ENCODE data around the gene MACROH2A2.
A peak's percentile ranks its signal among the peaks of the same experiment; 100 is the strongest.

Gene MACROH2A2

DNA sequence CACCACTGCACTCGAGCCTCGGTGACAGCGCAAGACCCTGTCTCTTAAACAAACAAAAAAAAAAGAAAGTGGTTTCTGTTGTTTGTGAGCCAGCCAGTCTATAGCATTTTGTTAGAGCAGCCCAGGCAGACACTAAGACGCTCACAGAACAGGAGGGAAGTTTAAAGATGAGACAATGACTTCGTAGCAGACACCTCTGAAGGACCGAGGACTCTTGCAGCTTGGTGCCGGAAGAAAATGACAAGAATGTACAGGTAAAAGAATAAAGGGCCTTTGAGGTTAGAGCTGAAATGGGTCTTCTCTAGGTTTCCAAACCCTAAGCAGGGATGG lies 39.7 kb downstream of the MACROH2A2 start:
- H4K8ac ChIP-seq (ENCODE audit: low read length) = no peak overlapping the region
- peak overlapping the region; percentile 59 for H2AK5ac ChIP-seq (ENCODE audit: low read length, severe bottlenecking)
- H3K23ac ChIP-seq (ENCODE audit: low read length in 2 of 2) = no peak overlapping the region
- peaks cover 21% of the 10 kb centered on the region for H3K4me1 ChIP-seq (ENCODE audit: control insufficient read depth, insufficient read depth, low read depth, low read length)
- no peaks in the 10 kb centered on the region for H3K9me3 ChIP-seq (ENCODE audit: control insufficient read depth, low read length)
- peaks cover 32 to 38% of the 10 kb centered on the region in 2 experiments for H3K36me3 ChIP-seq (ENCODE audit: control insufficient read depth in 1 of 2, insufficient read depth in 2 of 2, low read depth in 1 of 2, low read length in 2 of 2)
- no peaks in the 10 kb centered on the region for H3K27me3 ChIP-seq (ENCODE audit: control insufficient read depth in 1 of 2, insufficient read depth in 1 of 2, low read length in 2 of 2)
- no peak overlapping the region for H3K4me3 ChIP-seq (ENCODE audit: insufficient read depth in 1 of 2, low read depth in 1 of 2, low read length in 2 of 2)
- no peak overlapping the region for H3K14ac ChIP-seq (ENCODE audit: low read length in 2 of 2)
- no peak overlapping the region for H3K9ac ChIP-seq (ENCODE audit: low read length)
- H3K4me2 ChIP-seq (ENCODE audit: low read length, poor library complexity, severe bottlenecking) = no peak overlapping the region
- 96% methylated on average over 7 of the region's 7 CpGs for WGBS
- no peak overlapping the region for H2BK5ac ChIP-seq (ENCODE audit: low read depth, low read length, poor library complexity, severe bottlenecking)
- H2BK12ac ChIP-seq (ENCODE audit: low read length in 2 of 2) = no peak overlapping the region
- H3K27ac ChIP-seq (ENCODE audit: low read length, poor library complexity, severe bottlenecking) = no peak overlapping the region
- no peak overlapping the region for H3K4ac ChIP-seq (ENCODE audit: low read depth in 1 of 2, low read length in 2 of 2)
- H2BK120ac ChIP-seq (ENCODE audit: low read depth, low read length) = no peak overlapping the region
- DNase-seq = no peak
- H3K79me1 ChIP-seq (replicated peaks; ENCODE audit: low read length, poor library complexity, severe bottlenecking) = peaks cover 4% of the 10 kb centered on the region
- no peak overlapping the region for H4K91ac ChIP-seq (ENCODE audit: low read length)
- no peak overlapping the region for H2BK15ac ChIP-seq (ENCODE audit: low read depth, poor library complexity, severe bottlenecking)
- no peak overlapping the region for H3K18ac ChIP-seq (ENCODE audit: low read depth in 1 of 2, low read length in 2 of 2)
- H2AFZ ChIP-seq (ENCODE audit: low read depth, low read length) = no peak overlapping the region

GRCh38 chr10:70093335-70093944 lies 40.8 kb downstream of the MACROH2A2 start:
- peak overlapping the region; percentile 59 for H2AK5ac ChIP-seq (ENCODE audit: low read length, severe bottlenecking)
- H3K14ac ChIP-seq (ENCODE audit: low read length in 2 of 2) = no peak overlapping the region
- H3K4me1 ChIP-seq (ENCODE audit: control insufficient read depth, insufficient read depth, low read depth, low read length) = peaks cover 17% of the 10 kb centered on the region
- no peaks in the 10 kb centered on the region for H3K27me3 ChIP-seq (ENCODE audit: control insufficient read depth in 1 of 2, insufficient read depth in 1 of 2, low read length in 2 of 2)
- H2AFZ ChIP-seq (ENCODE audit: low read depth, low read length) = no peak overlapping the region
- no peak overlapping the region for H3K18ac ChIP-seq (ENCODE audit: low read depth in 1 of 2, low read length in 2 of 2)
- WGBS = 95% methylated on average over 9 of the region's 9 CpGs
- H3K4ac ChIP-seq (ENCODE audit: low read depth in 1 of 2, low read length in 2 of 2) = no peak overlapping the region
- H4K91ac ChIP-seq (ENCODE audit: low read length) = no peak overlapping the region
- no peak overlapping the region for H3K27ac ChIP-seq (ENCODE audit: low read length, poor library complexity, severe bottlenecking)
- no peak for DNase-seq
- no peak overlapping the region for H2BK12ac ChIP-seq (ENCODE audit: low read length in 2 of 2)
- no peak overlapping the region for H2BK120ac ChIP-seq (ENCODE audit: low read depth, low read length)
- no peak overlapping the region for H2BK15ac ChIP-seq (ENCODE audit: low read depth, poor library complexity, severe bottlenecking)
- no peak overlapping the region for H3K9ac ChIP-seq (ENCODE audit: low read length)
- H4K8ac ChIP-seq (ENCODE audit: low read length) = no peak overlapping the region
- no peak overlapping the region for H3K4me3 ChIP-seq (ENCODE audit: insufficient read depth in 1 of 2, low read depth in 1 of 2, low read length in 2 of 2)
- H3K4me2 ChIP-seq (ENCODE audit: low read length, poor library complexity, severe bottlenecking) = no peak overlapping the region
- H3K9me3 ChIP-seq (ENCODE audit: control insufficient read depth, low read length) = no peaks in the 10 kb centered on the region
- no peak overlapping the region for H2BK5ac ChIP-seq (ENCODE audit: low read depth, low read length, poor library complexity, severe bottlenecking)
- H3K23ac ChIP-seq (ENCODE audit: low read length in 2 of 2) = no peak overlapping the region
- peaks cover 4% of the 10 kb centered on the region for H3K79me1 ChIP-seq (replicated peaks; ENCODE audit: low read length, poor library complexity, severe bottlenecking)
- peaks cover 29 to 40% of the 10 kb centered on the region in 2 experiments for H3K36me3 ChIP-seq (ENCODE audit: control insufficient read depth in 1 of 2, insufficient read depth in 2 of 2, low read depth in 1 of 2, low read length in 2 of 2)

DNA sequence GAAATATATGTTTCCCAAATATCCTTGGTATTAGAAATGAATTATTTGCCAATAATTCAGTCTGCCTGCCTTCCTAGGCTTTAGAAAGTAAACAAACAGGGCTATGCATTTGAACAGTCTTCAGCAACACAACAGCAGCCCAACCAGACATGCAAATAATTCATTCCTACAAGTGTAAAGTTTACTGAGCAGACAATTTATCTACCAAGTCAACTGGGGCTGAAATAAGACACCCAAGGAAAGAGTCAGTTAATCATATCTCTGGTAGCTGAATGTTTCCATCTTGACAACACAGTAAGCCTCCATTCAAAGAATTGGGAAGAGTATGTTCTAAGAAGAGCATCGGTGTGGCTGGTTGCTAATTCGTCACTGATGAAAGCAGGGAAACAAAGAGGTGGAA lies 41.6 kb downstream of the MACROH2A2 start:
- Histone ChIP-seq H3K9ac (ENCODE audit: low read length) (no peak overlapping the region), H4K8ac (ENCODE audit: low read length) (no peak overlapping the region), H3K4me1 (ENCODE audit: control insufficient read depth, insufficient read depth, low read depth, low read length) (peaks cover 17% of the 10 kb centered on the region), H3K36me3 (ENCODE audit: control insufficient read depth in 1 of 2, insufficient read depth in 2 of 2, low read depth in 1 of 2, low read length in 2 of 2) (peaks cover 37 to 47% of the 10 kb centered on the region in 2 experiments), H2AFZ (ENCODE audit: low read depth, low read length) (no peak overlapping the region), H3K4me3 (ENCODE audit: insufficient read depth in 1 of 2, low read depth in 1 of 2, low read length in 2 of 2) (no peak overlapping the region), H4K91ac (ENCODE audit: low read length) (no peak overlapping the region), H3K27ac (ENCODE audit: low read length, poor library complexity, severe bottlenecking) (no peak overlapping the region), H3K18ac (ENCODE audit: low read depth in 1 of 2, low read length in 2 of 2) (no peak overlapping the region), H3K9me3 (ENCODE audit: control insufficient read depth, low read length) (no peaks in the 10 kb centered on the region), H2BK5ac (ENCODE audit: low read depth, low read length, poor library complexity, severe bottlenecking) (no peak overlapping the region), H3K4ac (ENCODE audit: low read depth in 1 of 2, low read length in 2 of 2) (no peak overlapping the region), H3K23ac (ENCODE audit: low read length in 2 of 2) (no peak overlapping the region), H3K79me1 (replicated peaks; ENCODE audit: low read length, poor library complexity, severe bottlenecking) (peaks cover 4% of the 10 kb centered on the region), H3K14ac (ENCODE audit: low read length in 2 of 2) (no peak overlapping the region), H3K4me2 (ENCODE audit: low read length, poor library complexity, severe bottlenecking) (no peak overlapping the region), H2BK120ac (ENCODE audit: low read depth, low read length) (no peak overlapping the region), H3K27me3 (ENCODE audit: control insufficient read depth in 1 of 2, insufficient read depth in 1 of 2, low read length in 2 of 2) (no peaks in the 10 kb centered on the region), H2BK15ac (ENCODE audit: low read depth, poor library complexity, severe bottlenecking) (no peak overlapping the region), H2AK5ac (ENCODE audit: low read length, severe bottlenecking) (no peak overlapping the region), H2BK12ac (ENCODE audit: low read length in 2 of 2) (no peak overlapping the region)
- DNase-seq = no peak
- WGBS = 80% methylated on average over 2 of the region's 2 CpGs

DNA sequence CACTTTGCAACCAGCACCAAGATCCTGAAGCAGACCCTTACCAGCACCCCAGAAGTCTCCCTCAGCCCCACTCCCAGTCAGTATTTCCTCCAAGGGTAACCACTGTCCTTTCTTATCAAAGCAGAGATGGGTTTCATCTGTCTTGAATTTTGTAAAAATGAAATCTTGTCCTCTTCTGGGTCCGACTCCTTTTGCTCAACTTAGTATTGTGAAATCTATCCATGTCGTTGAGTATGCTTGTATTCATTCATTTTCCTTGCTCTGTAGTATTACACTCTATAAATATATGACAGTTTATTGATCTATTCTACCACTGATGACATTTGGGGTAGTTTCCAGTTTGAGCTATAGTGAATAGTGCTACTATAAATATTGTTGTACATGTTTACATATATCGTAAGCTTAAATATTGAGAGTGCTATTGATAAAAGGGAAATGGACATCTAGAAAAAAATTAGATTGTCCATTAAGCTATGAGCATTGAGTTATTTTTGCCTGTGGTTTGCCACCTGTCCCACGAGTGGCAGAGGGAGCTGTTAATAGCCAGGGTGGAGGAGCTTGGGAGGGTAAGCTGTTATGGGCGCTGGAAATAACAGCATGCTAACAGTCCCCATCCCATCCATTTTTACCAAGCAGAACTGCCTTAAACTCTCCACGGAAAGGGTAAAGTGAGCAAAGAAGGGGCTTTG lies 43.5 kb downstream of the MACROH2A2 start:
- Histone ChIP-seq H3K27me3 (ENCODE audit: control insufficient read depth in 1 of 2, insufficient read depth in 1 of 2, low read length in 2 of 2) (no peaks in the 10 kb centered on the region), H4K8ac (ENCODE audit: low read length) (no peak overlapping the region), H3K4me2 (ENCODE audit: low read length, poor library complexity, severe bottlenecking) (no peak overlapping the region), H2BK15ac (ENCODE audit: low read depth, poor library complexity, severe bottlenecking) (no peak overlapping the region), H3K4me1 (ENCODE audit: control insufficient read depth, insufficient read depth, low read depth, low read length) (peaks cover 13% of the 10 kb centered on the region), H3K23ac (ENCODE audit: low read length in 2 of 2) (no peak overlapping the region), H4K91ac (ENCODE audit: low read length) (no peak overlapping the region), H3K36me3 (ENCODE audit: control insufficient read depth in 1 of 2, insufficient read depth in 2 of 2, low read depth in 1 of 2, low read length in 2 of 2) (peaks cover 47 to 49% of the 10 kb centered on the region in 2 experiments), H3K27ac (ENCODE audit: low read length, poor library complexity, severe bottlenecking) (no peak overlapping the region), H3K9me3 (ENCODE audit: control insufficient read depth, low read length) (no peaks in the 10 kb centered on the region), H3K4me3 (ENCODE audit: insufficient read depth in 1 of 2, low read depth in 1 of 2, low read length in 2 of 2) (no peak overlapping the region), H2BK5ac (ENCODE audit: low read depth, low read length, poor library complexity, severe bottlenecking) (no peak overlapping the region), H2BK120ac (ENCODE audit: low read depth, low read length) (no peak overlapping the region), H2AK5ac (ENCODE audit: low read length, severe bottlenecking) (no peak overlapping the region), H2BK12ac (ENCODE audit: low read length in 2 of 2) (no peak overlapping the region), H3K14ac (ENCODE audit: low read length in 2 of 2) (no peak overlapping the region), H3K4ac (ENCODE audit: low read depth in 1 of 2, low read length in 2 of 2) (no peak overlapping the region), H3K79me1 (replicated peaks; ENCODE audit: low read length, poor library complexity, severe bottlenecking) (peaks cover 4% of the 10 kb centered on the region), H2AFZ (ENCODE audit: low read depth, low read length) (no peak overlapping the region), H3K9ac (ENCODE audit: low read length) (no peak overlapping the region), H3K18ac (ENCODE audit: low read depth in 1 of 2, low read length in 2 of 2) (no peak overlapping the region)
- WGBS = 97% methylated on average over 3 of the region's 6 CpGs
- no peak for DNase-seq
